Thyroid gland (tissue), 4 donors: ENCODE measurements around the gene MDH1. TPM values are rescaled to one million over a fixed set of nuclear protein-coding genes. Genes with fewer than 3 reads are reported as not detected.
"Not testable (repeated sequence)": the region's sequence is repeated elsewhere in the genome, so short reads cannot be mapped to it uniquely, and the experiment has no call there.

Experiments
- DNase-seq, 2 donors: peaks; one replicate each; pipeline ENCODE4 v3.0.0-alpha.2; 2019
- H3K27ac ChIP-seq, 3 donors: fragments of 200-600 bp; sonication (generic); 1 replicate in 2 of 3; 2 replicates in 1 of 3; pipeline ENCODE4 v1.5.1; 2016 to 2019; ENCODE audit warnings: mild to moderate bottlenecking in 1 of 3, moderate library complexity in 1 of 3
- H3K27me3 ChIP-seq: fragments of 200-600 bp; sonication (generic); one replicate; pipeline ENCODE4 v1.5.1; 2019
- H3K36me3 ChIP-seq, 2 donors: fragments of 200-600 bp; sonication (generic); one replicate each; pipeline ENCODE4 v1.5.1; 2016 to 2019
- H3K4me1 ChIP-seq, 2 donors: fragments of 200-600 bp; sonication (generic); one replicate each; pipeline ENCODE4 v1.5.1; 2017 to 2019
- H3K4me3 ChIP-seq, 3 donors: fragments of 200-600 bp; sonication (generic); replicated peaks in 1 of 3; 1 replicate in 2 of 3; 2 replicates in 1 of 3; pipeline ENCODE4 v1.5.1; 2016; ENCODE audit warnings: mild to moderate bottlenecking in 1 of 3
- H3K9me3 ChIP-seq: fragments of 200-600 bp; sonication (generic); one replicate; pipeline ENCODE4 v1.5.1; 2017
- CTCF ChIP-seq, 6 experiments: fragments of 200-600 bp in 3 of 6; fragments of 450-650 bp in 3 of 6; sonication (generic) in 3 of 6; IDR thresholded peaks; one replicate each; pipeline ENCODE4 v1.5.1; 2016 to 2019; ENCODE audit warnings: antibody characterized with exemption in 6 of 6, mild to moderate bottlenecking in 2 of 6, inconsistent platforms in 1 of 6, moderate library complexity in 1 of 6
- POLR2A ChIP-seq, 2 donors: fragments of 450-650 bp; IDR thresholded peaks; one replicate each; pipeline ENCODE4 v1.6.1; 2017; ENCODE audit warnings: antibody characterized with exemption in 2 of 2, mild to moderate bottlenecking in 2 of 2, moderate library complexity in 1 of 2
- WGBS, 2 donors: methylation state at CpG; one replicate each; pipeline ENCODE4 v1.1.5; 2017; 5-methylcytosine and 5-hydroxymethylcytosine counted together
- intact Hi-C: fragments of 100-400 bp; cut with DNase I; formaldehyde crosslinking; loops from one replicate; pipeline ENCODE4 v1.15.1; 2023
- total RNA-seq, 4 donors: library from RNA; depleted of rRNA; stranded (reverse); fragments of >200 nt; gene quantifications; one replicate each; pipeline ENCODE4 v1.2.3, GENCODE V29; 2016

The MDH1 gene
- total RNA-seq, 4 donors from 2014 or later: 119 to 178 (median 136) TPM

GRCh38 chr2:63553049-63553448, 35.7 kb upstream of the MDH1 start:
- Histone ChIP-seq H3K36me3 (no peaks in the 10 kb centered on the region), H3K4me3 (no peak overlapping the region), H3K9me3 (no peaks in the 10 kb centered on the region), H3K27me3 (no peaks in the 10 kb centered on the region), H3K4me1 (no peaks in the 10 kb centered on the region), H3K27ac (no peak overlapping the region)
- WGBS, 2 donors: 69 to 79% methylated on average over 4 of the region's 4 CpGs
- no peak for DNase-seq
- TF ChIP-seq POLR2A (IDR thresholded peaks at IDR 0.05) (no peak), CTCF (IDR thresholded peaks at IDR 0.05) (no peak)
- intact Hi-C loops: no loop called here

GRCh38 chr2:63555299-63555698, 33.5 kb upstream of the MDH1 start:
- H3K27me3 ChIP-seq: no peaks in the 10 kb centered on the region
- 93 to 100% methylated on average over 2 to 4 of the region's 7 CpGs for WGBS, 2 donors
- H3K27ac ChIP-seq: no peak overlapping the region
- intact Hi-C loops: no loop called here
- H3K9me3 ChIP-seq: no peaks in the 10 kb centered on the region
- H3K4me3 ChIP-seq: no peak overlapping the region
- no peak for TF ChIP-seq POLR2A (IDR thresholded peaks at IDR 0.05)
- no peak for TF ChIP-seq CTCF (IDR thresholded peaks at IDR 0.05)
- no peak for DNase-seq
- no peaks in the 10 kb centered on the region for H3K4me1 ChIP-seq
- no peaks in the 10 kb centered on the region for H3K36me3 ChIP-seq

- Histone ChIP-seq H3K9me3 (no peaks in the 10 kb centered on the region), H3K27ac (no peak overlapping the region), H3K27me3 (no peaks in the 10 kb centered on the region), H3K4me3 (no peak overlapping the region), H3K36me3 (no peaks in the 10 kb centered on the region), H3K4me1 (no peaks in the 10 kb centered on the region)
- 73 to 74% methylated on average over 3 of the region's 3 CpGs for WGBS, 2 donors
- no peak for DNase-seq
- TF ChIP-seq POLR2A (IDR thresholded peaks at IDR 0.05): no peak
- TF ChIP-seq CTCF (IDR thresholded peaks at IDR 0.05): no peak
- intact Hi-C loops: no loop called here
Observed at GRCh38 chr2:63555931-63556330, 32.8 kb upstream of the MDH1 start.

GRCh38 chr2:63557819-63558218, 30.9 kb upstream of the MDH1 start:
- H3K27me3 ChIP-seq, H3K4me3 ChIP-seq, intact Hi-C loops, H3K4me1 ChIP-seq, H3K27ac ChIP-seq, DNase-seq, H3K36me3 ChIP-seq, H3K9me3 ChIP-seq: not testable (repeated sequence)

- H3K27me3 ChIP-seq, H3K9me3 ChIP-seq, H3K36me3 ChIP-seq, H3K4me3 ChIP-seq, DNase-seq, intact Hi-C loops, H3K4me1 ChIP-seq, H3K27ac ChIP-seq: not testable (repeated sequence)
- 80 to 96% methylated on average over 3 of the region's 3 CpGs for WGBS, 2 donors
Observed at GRCh38 chr2:63558922-63559321, 29.8 kb upstream of the MDH1 start.

- TF ChIP-seq POLR2A (IDR thresholded peaks at IDR 0.05) (no peak), CTCF (IDR thresholded peaks at IDR 0.05) (no peak)
Observed at GRCh38 chr2:63562751-63563150, 26.0 kb upstream of the MDH1 start.

More at GRCh38 chr2:63562751-63563150, 26.0 kb upstream of the MDH1 start:
- DNase-seq: no peak
- H3K4me3 ChIP-seq: no peak overlapping the region
- H3K27ac ChIP-seq: no peak overlapping the region
- H3K36me3 ChIP-seq: no peaks in the 10 kb centered on the region
- intact Hi-C loops: no loop called here
- no peaks in the 10 kb centered on the region for H3K27me3 ChIP-seq
- H3K9me3 ChIP-seq: no peaks in the 10 kb centered on the region
- H3K4me1 ChIP-seq: no peaks in the 10 kb centered on the region
